SK-N-SH (cell line): ENCODE data around the gene PLET1.

Source experiments
- CTCF ChIP-seq: fragments of 200-600 bp; sonication (generic); IDR thresholded peaks from 2 replicates; pipeline ENCODE4 v1.6.1; 2017; ENCODE audit warnings: antibody characterized with exemption, mild to moderate bottlenecking, moderate library complexity
- EP300 ChIP-seq, 2 experiments: IDR thresholded peaks; 2 replicates each; pipeline versions ENCODE4 v1.4.0 to v1.6.1; 2012; ENCODE audit warnings: borderline replicate concordance in 1 of 2, low read depth in 1 of 2, low read length in 1 of 2
- EZH2phosphoT487 ChIP-seq: fragments of 200-600 bp; sonication (generic); IDR thresholded peaks from 2 replicates; pipeline ENCODE4 v1.6.1; 2017; ENCODE audit warnings: low read depth, mixed run types, mild to moderate bottlenecking, antibody characterized with exemption, moderate library complexity, borderline replicate concordance
- FOXM1 ChIP-seq: IDR thresholded peaks from 2 replicates; pipeline ENCODE4 v1.4.0; 2012; ENCODE audit warnings: low read depth, mild to moderate bottlenecking
- JUND ChIP-seq: IDR thresholded peaks from 2 replicates; pipeline ENCODE4 v1.4.0; 2012
- MXI1 ChIP-seq: IDR thresholded peaks from 2 replicates; pipeline ENCODE4 v1.6.1; 2012; ENCODE audit warnings: mild to moderate bottlenecking, low read depth, low read length, improper control_type of control experiment
- NRF1 ChIP-seq: IDR thresholded peaks from 2 replicates; pipeline ENCODE4 v1.6.1; 2012; ENCODE audit warnings: low read depth, mild to moderate bottlenecking, low read length
- POLR2AphosphoS5 ChIP-seq: IDR thresholded peaks from 2 replicates; pipeline ENCODE4 v1.6.1; 2012; ENCODE audit warnings: low read depth, low read length
- REST ChIP-seq: IDR thresholded peaks from 2 replicates; pipeline ENCODE4 v1.6.1; 2012; ENCODE audit warnings: mild to moderate bottlenecking, low read depth, low read length, moderate library complexity
- RFX5 ChIP-seq: IDR thresholded peaks from 2 replicates; pipeline ENCODE4 v1.6.1; 2012; ENCODE audit warnings: mild to moderate bottlenecking, improper control_type of control experiment, low read length
- TCF12 ChIP-seq: IDR thresholded peaks from 2 replicates; pipeline ENCODE4 v1.4.0; 2012
- TF ChIP-seq, protein P1 (sequence below): fragments of 150-350 bp; IDR thresholded peaks from 2 replicates; pipeline ENCODE4 v1.6.1; 2017; ENCODE audit warnings: antibody characterized with exemption, low read length, low read depth, borderline replicate concordance
- TF ChIP-seq, protein P2 (sequence below): IDR thresholded peaks from 2 replicates; pipeline ENCODE4 v1.4.0; 2012; ENCODE audit warnings: low read depth
- TF ChIP-seq, protein P3 (sequence below): IDR thresholded peaks from 2 replicates; pipeline ENCODE4 v1.4.0; 2012; ENCODE audit warnings: low read depth, borderline replicate concordance

DNA sequence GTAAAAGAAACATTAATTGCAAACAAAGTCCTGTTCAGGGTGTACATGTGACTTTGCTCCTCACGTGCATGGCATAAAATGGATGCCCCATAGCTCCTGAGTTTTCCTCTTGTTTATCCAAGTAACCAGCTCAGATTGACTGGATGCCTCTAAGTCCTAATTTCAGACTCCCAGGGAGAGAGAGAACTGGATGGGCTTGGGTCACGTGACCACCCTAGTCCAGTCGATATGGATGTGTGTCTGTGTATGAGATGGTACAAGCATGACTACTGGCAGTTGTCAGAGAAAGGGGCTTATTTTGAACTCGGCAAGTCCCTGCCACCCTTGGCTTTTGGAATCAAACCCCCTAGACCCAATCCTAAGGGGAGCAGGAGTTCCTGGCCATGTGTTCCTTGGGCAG lies 35.4 kb upstream of the PLET1 start:
- TF ChIP-seq, protein P1, sequence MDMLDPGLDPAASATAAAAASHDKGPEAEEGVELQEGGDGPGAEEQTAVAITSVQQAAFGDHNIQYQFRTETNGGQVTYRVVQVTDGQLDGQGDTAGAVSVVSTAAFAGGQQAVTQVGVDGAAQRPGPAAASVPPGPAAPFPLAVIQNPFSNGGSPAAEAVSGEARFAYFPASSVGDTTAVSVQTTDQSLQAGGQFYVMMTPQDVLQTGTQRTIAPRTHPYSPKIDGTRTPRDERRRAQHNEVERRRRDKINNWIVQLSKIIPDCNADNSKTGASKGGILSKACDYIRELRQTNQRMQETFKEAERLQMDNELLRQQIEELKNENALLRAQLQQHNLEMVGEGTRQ: no peak
- TF ChIP-seq CTCF (no peak), FOXM1 (no peak), EZH2phosphoT487 (no peak), POLR2AphosphoS5 (no peak), REST (no peak), NRF1 (no peak), RFX5 (no peak), EP300 (IDR thresholded peaks at IDR 0.05; ENCODE audit: borderline replicate concordance in 1 of 2, low read depth in 1 of 2, low read length in 1 of 2) (no peak), JUND (no peak), MXI1 (no peak), TCF12 (no peak)
- TF ChIP-seq, protein P2, sequence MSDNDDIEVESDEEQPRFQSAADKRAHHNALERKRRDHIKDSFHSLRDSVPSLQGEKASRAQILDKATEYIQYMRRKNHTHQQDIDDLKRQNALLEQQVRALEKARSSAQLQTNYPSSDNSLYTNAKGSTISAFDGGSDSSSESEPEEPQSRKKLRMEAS: no peak
- TF ChIP-seq, protein P3, sequence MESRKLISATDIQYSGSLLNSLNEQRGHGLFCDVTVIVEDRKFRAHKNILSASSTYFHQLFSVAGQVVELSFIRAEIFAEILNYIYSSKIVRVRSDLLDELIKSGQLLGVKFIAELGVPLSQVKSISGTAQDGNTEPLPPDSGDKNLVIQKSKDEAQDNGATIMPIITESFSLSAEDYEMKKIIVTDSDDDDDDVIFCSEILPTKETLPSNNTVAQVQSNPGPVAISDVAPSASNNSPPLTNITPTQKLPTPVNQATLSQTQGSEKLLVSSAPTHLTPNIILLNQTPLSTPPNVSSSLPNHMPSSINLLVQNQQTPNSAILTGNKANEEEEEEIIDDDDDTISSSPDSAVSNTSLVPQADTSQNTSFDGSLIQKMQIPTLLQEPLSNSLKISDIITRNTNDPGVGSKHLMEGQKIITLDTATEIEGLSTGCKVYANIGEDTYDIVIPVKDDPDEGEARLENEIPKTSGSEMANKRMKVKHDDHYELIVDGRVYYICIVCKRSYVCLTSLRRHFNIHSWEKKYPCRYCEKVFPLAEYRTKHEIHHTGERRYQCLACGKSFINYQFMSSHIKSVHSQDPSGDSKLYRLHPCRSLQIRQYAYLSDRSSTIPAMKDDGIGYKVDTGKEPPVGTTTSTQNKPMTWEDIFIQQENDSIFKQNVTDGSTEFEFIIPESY: no peak
